Bronchus fibroblast of lung (primary cell): ENCODE measurements around the gene DNAJC7. TPM values are rescaled to one million over a fixed set of nuclear protein-coding genes. Genes with fewer than 3 reads are reported as not detected.

ENCODE experiments used
- total RNA-seq: library from RNA; depleted of rRNA; stranded (reverse); fragments of >200 nt; gene quantifications from 2 replicates; pipeline ENCODE4 v1.2.3, GENCODE V29; 2015

DNAJC7 gene
- total RNA-seq, result 49.8 and 51.8 TPM in 2 replicates

GRCh38 chr17:42016941-42017865, at the start of gene DNAJC7:
DNAJC7 (minus strand) TSS chr17:42017439; CDS start chr17:42017416, 23 bp downstream.

GRCh38 chr17:42050393-42051012, 33.3 kb upstream of the DNAJC7 start, which contains the start of gene C17orf113:
C17orf113 (minus strand) TSS chr17:42050601; CDS start chr17:42043376, 7,225 bp downstream.

GRCh38 chr17:42019509-42020404, 2.5 kb upstream of the DNAJC7 start, which contains the start of gene NKIRAS2:
NKIRAS2 (plus strand) TSS chr17:42020090; CDS start chr17:42021578, 1,488 bp downstream.

GRCh38 chr17:41966463-41967140, 50.6 kb downstream of the DNAJC7 start, which contains the start of gene CNP:
CNP (plus strand) TSS chr17:41966795; CDS start chr17:41966885, 90 bp downstream.

GRCh38 chr17:41930009-41930832, 87.0 kb downstream of the DNAJC7 start, which contains the start of gene ODAD4:
ODAD4 (plus strand) TSS chr17:41930617; CDS start chr17:41930724, 107 bp downstream.

Other genes with a start within 250 kb of the DNAJC7 start
- 31.1 and 32.8 TPM in 2 replicates for gene JUP, start 230.7 kb downstream of the DNAJC7 start, total RNA-seq
- gene P3H4, start 205.5 kb downstream of the DNAJC7 start, total RNA-seq, result 48.6 and 53.4 TPM in 2 replicates
- 235 and 246 TPM in 2 replicates for gene FKBP10, start 204.4 kb downstream of the DNAJC7 start, total RNA-seq
- gene NT5C3B, start 181.2 kb downstream of the DNAJC7 start, total RNA-seq, result 58.7 and 65.0 TPM in 2 replicates
- 0.17 TPM in 1 of 2 replicates, not detected in the other for gene KLHL10, start 179.6 kb downstream of the DNAJC7 start, total RNA-seq
- 10.6 and 11.6 TPM in 2 replicates for gene KLHL11, start 152.0 kb downstream of the DNAJC7 start, total RNA-seq
- gene ACLY, start 98.5 kb downstream of the DNAJC7 start, total RNA-seq, result 445 and 520 TPM in 2 replicates
- 0.45 and 2.0 TPM in 2 replicates for gene ODAD4, start 86.8 kb downstream of the DNAJC7 start, total RNA-seq
- 54.5 and 60.2 TPM in 2 replicates for gene CNP, start 50.6 kb downstream of the DNAJC7 start, total RNA-seq
- gene NKIRAS2, start 2.7 kb upstream of the DNAJC7 start, total RNA-seq, result 40.2 and 41.3 TPM in 2 replicates
- gene C17orf113, start 33.2 kb upstream of the DNAJC7 start, total RNA-seq, result 0.17 and 0.30 TPM in 2 replicates
- gene ZNF385C, start 81.0 kb upstream of the DNAJC7 start, total RNA-seq, result not detected in 2 replicates
- 4.3 and 5.2 TPM in 2 replicates for gene DHX58, start 95.3 kb upstream of the DNAJC7 start, total RNA-seq
- 9.8 and 14.6 TPM in 2 replicates for gene KAT2A, start 103.9 kb upstream of the DNAJC7 start, total RNA-seq
- not detected in 2 replicates for gene HSPB9, start 105.4 kb upstream of the DNAJC7 start, total RNA-seq
- 122 and 133 TPM in 2 replicates for gene RAB5C, start 137.6 kb upstream of the DNAJC7 start, total RNA-seq
- gene KCNH4, start 163.7 kb upstream of the DNAJC7 start, total RNA-seq, result under 0.01 TPM in 1 of 2 replicates, not detected in the other
- gene HCRT, start 168.0 kb upstream of the DNAJC7 start, total RNA-seq, result not detected in 2 replicates
- gene GHDC, start 177.1 kb upstream of the DNAJC7 start, total RNA-seq, result 8.2 and 10.1 TPM in 2 replicates